Measurements from ENCODE around the gene RGS6.

RGS6 gene

GRCh38 chr14:72541546-72541945 is 609.3 kb downstream of the RGS6 start:
- DNase-seq: no peak

- no peak for DNase-seq
Measured at GRCh38 chr14:72543341-72543740, 611.1 kb downstream of the RGS6 start.

- no peak for DNase-seq
Measured at GRCh38 chr14:72544615-72545387, 612.6 kb downstream of the RGS6 start.

DNA sequence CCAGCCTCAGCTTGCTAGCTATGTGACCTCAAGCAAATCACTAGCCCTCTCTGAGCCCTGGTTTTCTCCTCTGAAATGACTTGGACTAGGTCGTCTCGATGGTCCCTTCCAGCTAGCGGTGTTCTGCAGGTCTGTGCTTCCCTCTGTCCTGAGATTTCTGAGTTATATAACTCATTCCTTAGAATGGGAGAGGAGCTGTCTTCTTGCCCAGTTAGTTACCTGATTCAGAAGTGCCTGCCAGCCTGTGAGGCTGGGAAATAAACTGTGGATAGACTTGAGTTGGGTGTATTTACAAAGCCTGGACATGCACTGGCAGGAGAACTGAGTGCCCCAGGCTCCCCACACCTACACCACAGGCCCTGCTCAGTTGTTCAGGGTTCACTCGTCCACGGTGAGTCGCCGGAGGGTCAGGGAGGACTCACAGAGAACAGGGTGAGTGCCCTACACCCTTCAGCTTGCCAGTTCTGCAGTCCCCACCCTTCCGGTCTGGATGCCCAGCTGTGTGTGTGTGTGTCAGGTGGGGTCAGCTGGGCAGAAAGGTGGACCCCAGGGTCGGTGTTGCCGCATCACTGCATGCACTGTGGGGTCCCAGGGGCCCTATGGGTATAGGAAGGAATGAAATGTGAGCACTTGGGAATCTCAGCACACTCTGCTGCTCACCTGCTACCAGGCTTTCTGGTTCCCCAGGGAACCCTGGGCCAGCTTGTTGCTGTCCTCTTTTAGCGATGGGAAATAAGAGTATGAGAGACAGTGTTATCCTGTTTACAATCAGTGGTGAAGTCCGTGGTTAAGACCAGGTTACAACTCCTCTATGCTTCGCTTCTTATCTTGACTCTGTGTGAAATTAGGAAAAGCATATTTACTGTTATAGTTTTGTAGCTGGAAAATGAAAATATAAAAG is 613.4 kb downstream of the RGS6 start:
- DNase-seq: no peak

DNA sequence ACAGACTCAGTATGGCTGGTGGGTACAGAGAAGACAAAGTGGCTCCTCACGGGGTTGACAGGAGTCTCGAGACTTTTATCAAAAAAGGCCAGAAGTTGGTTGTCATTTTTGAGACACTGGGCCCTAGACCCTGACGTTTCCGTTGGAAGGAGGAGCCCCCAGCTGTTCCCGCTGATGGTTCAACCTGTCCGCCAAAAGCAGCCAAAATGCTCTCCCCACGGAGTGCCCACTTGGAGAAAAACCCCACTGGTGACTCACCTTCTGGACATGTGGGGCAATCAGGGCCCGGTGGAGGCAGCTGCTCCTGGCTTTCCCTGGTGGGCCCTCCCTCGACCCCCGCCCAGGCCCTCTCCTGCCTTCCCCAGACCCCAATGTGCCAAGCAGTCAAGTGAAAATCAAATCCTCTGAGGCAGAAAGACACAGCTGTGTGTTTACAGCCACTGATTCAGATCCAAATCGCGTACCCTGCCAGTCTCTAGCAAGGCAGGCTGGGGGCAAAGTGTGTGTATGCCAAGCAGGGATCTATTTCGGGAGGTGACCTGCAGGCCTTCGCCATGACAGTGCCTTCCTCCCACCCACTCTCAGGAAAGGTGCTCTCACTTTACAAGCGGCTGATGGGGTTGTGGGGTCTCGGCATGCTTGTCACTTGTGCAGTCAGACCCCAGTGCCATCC is 614.3 kb downstream of the RGS6 start:
- no peak for DNase-seq

- no peak for DNase-seq
Measured at GRCh38 chr14:72547999-72548398, 615.8 kb downstream of the RGS6 start.

DNA sequence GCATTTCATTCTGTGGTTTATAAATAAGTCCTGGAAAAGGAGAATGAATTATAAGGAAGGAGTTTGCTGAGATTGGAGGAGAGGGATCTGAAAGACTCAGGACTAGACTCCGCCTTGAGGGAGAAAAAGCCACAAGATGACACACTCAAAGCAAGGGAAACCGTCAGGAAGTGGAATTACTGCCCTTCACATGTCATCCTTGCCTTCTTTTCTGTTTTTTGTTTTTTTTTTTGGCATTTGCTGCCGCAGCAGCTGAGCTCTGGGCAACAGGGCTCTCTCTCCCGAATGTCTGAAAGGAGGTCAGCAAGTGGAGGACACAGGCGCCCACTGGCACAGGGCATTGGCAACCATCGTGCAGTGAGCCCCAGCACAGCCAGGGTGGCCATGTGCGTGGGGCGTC is 616.8 kb downstream of the RGS6 start:
- DNase-seq: no peak

GRCh38 chr14:72549854-72550253 is 617.6 kb downstream of the RGS6 start:
- no peak for DNase-seq

- no peak for DNase-seq
Measured at GRCh38 chr14:72550513-72550912, 618.3 kb downstream of the RGS6 start.

DNA sequence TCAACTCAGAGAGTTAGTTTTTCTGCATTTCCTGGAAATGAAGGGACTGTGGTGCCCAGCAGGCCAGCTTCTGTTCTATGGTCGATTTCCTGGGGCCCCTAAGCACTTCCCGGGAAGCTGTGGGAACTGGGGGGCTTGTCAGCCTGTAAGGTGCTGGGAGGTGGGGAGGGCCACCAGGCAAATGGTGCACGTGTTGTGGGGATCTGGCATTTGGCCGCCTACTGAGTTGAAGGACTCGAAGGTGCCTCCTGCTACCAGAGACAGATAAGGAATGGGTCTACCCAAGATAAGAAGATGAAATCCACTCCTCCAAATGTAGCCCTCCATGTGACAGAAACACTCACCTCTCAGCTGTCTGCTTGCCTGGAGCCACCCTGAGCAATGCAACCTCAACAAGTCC is 620.0 kb downstream of the RGS6 start:
- DNase-seq: no peak

- no peak for DNase-seq
Measured at GRCh38 chr14:72553161-72553560, 620.9 kb downstream of the RGS6 start.

DNA sequence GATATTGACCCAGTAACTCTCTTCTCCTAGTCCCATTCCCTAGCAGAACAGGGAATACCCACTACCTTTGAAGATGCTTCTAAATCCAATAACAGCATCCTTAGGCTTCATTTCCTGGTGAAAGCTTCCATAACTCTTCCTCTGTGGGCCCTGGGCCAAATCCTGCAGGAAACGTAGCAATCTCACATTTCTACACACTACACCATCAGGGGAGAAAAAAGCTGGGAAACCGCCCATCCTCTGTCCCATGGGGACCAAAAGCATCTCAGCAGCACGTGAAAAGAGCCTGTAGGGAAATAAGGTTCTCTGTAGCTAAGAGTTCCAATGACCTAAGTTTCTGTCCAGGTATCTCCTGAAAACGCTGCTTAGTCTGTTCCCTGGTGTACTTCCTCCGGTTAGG is 621.4 kb downstream of the RGS6 start:
- DNase-seq: no peak

DNA sequence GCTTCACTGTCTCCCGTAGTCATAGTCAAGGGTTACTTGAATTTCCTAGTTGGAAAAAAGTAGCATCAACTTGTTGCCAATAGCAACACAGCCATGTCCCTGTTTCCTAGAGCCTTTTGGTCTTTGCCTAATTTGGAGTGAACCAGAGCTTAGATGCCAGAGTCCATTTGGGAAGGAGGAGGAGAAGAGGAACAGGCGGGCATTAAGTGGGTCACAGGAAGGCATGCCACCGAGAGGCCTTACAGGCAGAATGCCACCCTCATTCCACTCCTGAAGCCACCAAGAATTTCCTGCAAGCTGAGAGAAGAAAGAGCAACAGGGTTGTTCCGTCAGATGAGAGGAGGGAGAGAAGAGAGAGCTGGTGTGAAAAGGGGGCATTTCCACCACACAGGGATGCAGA is 622.2 kb downstream of the RGS6 start:
- DNase-seq: no peak

DNA sequence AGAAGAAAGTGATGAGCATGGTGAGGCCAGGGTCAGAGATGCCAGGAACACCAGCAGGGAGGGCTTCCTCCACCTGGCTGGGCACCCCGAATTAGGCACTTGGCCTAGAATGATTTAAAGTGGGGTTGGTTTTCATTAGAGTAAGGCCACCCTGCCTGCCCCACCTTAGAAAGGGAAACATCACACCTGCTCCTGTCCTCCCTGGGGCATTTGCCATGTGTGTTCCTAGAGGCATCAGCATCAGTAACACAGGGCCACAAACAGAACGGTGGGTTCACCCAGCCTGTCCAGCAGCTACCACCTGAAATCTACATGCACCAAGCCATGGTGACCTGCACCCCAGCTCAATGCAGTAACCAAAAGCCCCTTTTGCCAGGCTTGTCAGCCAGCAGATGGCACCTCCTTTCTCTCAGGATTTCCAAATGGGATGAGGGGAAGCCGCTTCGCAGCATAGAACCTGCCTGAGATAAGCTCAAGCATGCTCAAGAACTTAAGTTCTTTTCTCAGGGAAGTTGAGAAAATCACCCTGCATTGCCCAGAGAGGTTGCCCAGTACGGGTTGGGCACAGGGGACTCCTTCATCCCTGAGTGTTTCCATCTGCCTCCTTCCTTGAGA is 622.9 kb downstream of the RGS6 start:
- DNase-seq: no peak

GRCh38 chr14:72555609-72556000 is 623.4 kb downstream of the RGS6 start:
- no peak for DNase-seq

GRCh38 chr14:72557671-72558070 is 625.4 kb downstream of the RGS6 start:
- DNase-seq: no peak

- no peak for DNase-seq
Measured at GRCh38 chr14:72558721-72559120, 626.5 kb downstream of the RGS6 start.

- no peak for DNase-seq
Measured at GRCh38 chr14:72559202-72559601, 627.0 kb downstream of the RGS6 start.

DNA sequence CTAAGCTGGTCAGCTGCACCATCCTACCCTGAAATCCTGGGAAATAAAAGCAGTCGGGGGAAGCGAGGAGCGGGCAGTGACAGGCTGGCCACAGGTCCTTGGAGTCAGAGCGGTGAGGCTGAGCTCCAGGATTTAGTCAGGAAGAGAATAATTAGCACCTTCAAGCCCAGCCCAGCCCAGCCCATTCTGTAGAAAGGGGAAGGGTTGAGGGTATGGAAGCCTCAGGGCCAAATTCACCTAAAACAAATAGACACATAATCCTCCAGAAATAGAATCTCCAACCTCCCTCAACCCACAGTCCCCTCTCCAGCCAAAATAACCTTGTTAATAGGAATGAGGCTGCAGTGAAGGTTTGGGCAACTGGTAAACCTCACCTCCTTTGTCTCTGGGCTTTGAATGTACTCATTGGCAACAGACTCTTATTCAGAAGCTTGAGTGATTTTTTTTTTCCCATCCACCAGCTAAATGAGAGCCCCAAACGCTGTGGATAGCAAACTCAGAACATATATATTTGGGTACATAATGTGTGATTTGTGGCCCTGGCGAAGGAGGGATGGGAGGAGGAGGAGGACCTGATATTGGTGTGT is 627.5 kb downstream of the RGS6 start:
- no peak for DNase-seq

DNA sequence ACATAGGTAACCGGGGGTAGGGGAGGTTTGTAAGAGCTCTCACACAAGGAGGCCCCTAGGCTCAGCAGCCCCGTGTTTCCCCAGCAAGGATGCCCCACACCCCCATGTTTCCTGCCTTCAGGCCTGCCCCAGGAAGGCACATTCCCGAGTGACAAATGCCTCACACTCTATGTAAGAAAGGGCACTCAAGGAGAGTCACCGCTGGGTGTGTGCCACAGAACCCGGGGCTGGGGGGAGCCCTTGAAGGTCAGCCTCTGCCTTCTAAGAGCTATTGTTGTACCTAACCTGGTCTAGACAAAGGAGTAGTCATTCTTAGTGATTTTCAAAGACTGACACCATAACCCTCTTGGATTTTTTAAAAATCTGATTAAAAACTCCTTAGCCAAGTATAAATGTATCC is 628.1 kb downstream of the RGS6 start:
- DNase-seq: no peak

DNA sequence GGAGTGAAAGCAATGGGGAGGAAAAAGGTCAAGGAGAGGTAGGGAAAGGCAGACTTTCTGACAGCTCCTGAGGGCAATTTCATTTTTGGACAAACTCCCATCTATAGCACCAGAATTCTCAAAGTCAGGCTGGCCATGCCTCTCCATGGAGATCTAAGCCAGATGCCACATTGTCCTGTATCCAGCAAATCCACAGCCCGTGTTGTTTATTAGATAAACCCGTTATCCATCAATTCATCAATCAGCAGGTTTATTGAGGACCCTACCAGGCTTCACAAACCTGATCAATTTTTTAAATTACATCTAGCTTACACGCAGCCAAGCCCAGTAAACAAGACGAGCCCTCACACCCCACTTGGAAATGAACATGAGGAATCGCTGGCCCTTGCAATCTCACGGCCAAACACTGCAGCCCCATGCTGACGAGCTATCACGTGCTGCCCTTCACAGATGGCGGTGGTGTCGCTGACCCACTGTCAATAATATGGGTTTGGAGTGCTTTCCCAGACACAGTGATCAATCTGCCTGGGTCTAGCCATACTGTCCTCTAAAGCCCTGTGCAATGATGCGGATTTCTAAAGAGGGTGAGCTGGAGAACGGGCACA is 628.8 kb downstream of the RGS6 start:
- no peak for DNase-seq

GRCh38 chr14:72562300-72562699 is 630.1 kb downstream of the RGS6 start:
- no peak for DNase-seq
